ENCODE measurements around the gene EPHA8.

The EPHA8 gene

GRCh38 chr1:22572818-22573217 lies 9.5 kb downstream of the EPHA8 start:
- H3K4me3 ChIP-seq (ENCODE audit: low read depth, low read length) = no peak overlapping the region
- no peak for TF ChIP-seq CTCF (IDR thresholded peaks at IDR 0.05; ENCODE audit: insufficient read depth, low read depth, low read length, missing control alignments)
- DNase-seq (ENCODE audit: low read depth) = no peak

- no peak for DNase-seq (ENCODE audit: low read depth)
- TF ChIP-seq CTCF (IDR thresholded peaks at IDR 0.05; ENCODE audit: insufficient read depth, low read depth, low read length, missing control alignments) = no peak
Observed at GRCh38 chr1:22573237-22573636, 9.9 kb downstream of the EPHA8 start.

GRCh38 chr1:22575532-22576149 lies 12.4 kb downstream of the EPHA8 start:
- H3K4me3 ChIP-seq (ENCODE audit: low read depth, low read length) = no peak overlapping the region
- no peak for TF ChIP-seq CTCF (IDR thresholded peaks at IDR 0.05; ENCODE audit: insufficient read depth, low read depth, low read length, missing control alignments)
- no peak for DNase-seq (ENCODE audit: low read depth)

More at GRCh38 chr1:22573237-22573636, 9.9 kb downstream of the EPHA8 start:
- no peak overlapping the region for H3K4me3 ChIP-seq (ENCODE audit: low read depth, low read length)

- TF ChIP-seq CTCF (IDR thresholded peaks at IDR 0.05; ENCODE audit: insufficient read depth, low read depth, low read length, missing control alignments) = no peak
- DNase-seq (ENCODE audit: low read depth) = no peak
- no peak overlapping the region for H3K4me3 ChIP-seq (ENCODE audit: low read depth, low read length)
Observed at GRCh38 chr1:22576150-22576544, 12.9 kb downstream of the EPHA8 start.

- no peak for TF ChIP-seq CTCF (IDR thresholded peaks at IDR 0.05; ENCODE audit: insufficient read depth, low read depth, low read length, missing control alignments)
- no peak for DNase-seq (ENCODE audit: low read depth)
- no peak overlapping the region for H3K4me3 ChIP-seq (ENCODE audit: low read depth, low read length)
Observed at GRCh38 chr1:22576617-22577016, 13.3 kb downstream of the EPHA8 start.

- no peak overlapping the region for H3K4me3 ChIP-seq (ENCODE audit: low read depth, low read length)
- no peak for DNase-seq (ENCODE audit: low read depth)
- no peak for TF ChIP-seq CTCF (IDR thresholded peaks at IDR 0.05; ENCODE audit: insufficient read depth, low read depth, low read length, missing control alignments)
Observed at GRCh38 chr1:22578732-22579361, 15.6 kb downstream of the EPHA8 start.
